Upper lobe of left lung (tissue), 6 donors: ENCODE measurements around the gene AKR1C4. TPM values are rescaled to one million over a fixed set of nuclear protein-coding genes. Genes with fewer than 3 reads are reported as not detected.

Experiments
- ATAC-seq, 2 donors: fragments of 200-7000 bp; cut with Tn5 transposase; one replicate each; pipeline ENCODE4 v1.9.1; 2022; ENCODE audit warnings: mild to moderate bottlenecking in 2 of 2, moderate library complexity in 2 of 2; ENCODE audit not compliant: low FRiP score in 2 of 2
- DNase-seq, 2 donors: peaks; one replicate each; pipeline ENCODE4 v3.0.0-alpha.2; 2019 to 2020
- H3K27ac ChIP-seq, 4 donors: fragments of 200-600 bp; sonication (generic); one replicate each; pipeline ENCODE4 v1.5.1; 2016 to 2019
- H3K27me3 ChIP-seq, 4 donors: fragments of 200-600 bp; sonication (generic); one replicate each; pipeline ENCODE4 v1.5.1; 2017 to 2019
- H3K36me3 ChIP-seq, 4 donors: fragments of 200-600 bp; sonication (generic); one replicate each; pipeline ENCODE4 v1.5.1; 2016 to 2019
- H3K4me1 ChIP-seq, 4 donors: fragments of 200-600 bp; sonication (generic); one replicate each; pipeline ENCODE4 v1.5.1; 2018 to 2019
- H3K4me3 ChIP-seq, 4 donors: fragments of 200-600 bp; sonication (generic); one replicate each; pipeline ENCODE4 v1.5.1; 2017 to 2019; ENCODE audit warnings: mild to moderate bottlenecking in 2 of 4, moderate library complexity in 1 of 4
- H3K9me3 ChIP-seq, 4 donors: fragments of 200-600 bp; sonication (generic); one replicate each; pipeline ENCODE4 v1.5.1; 2018 to 2019
- CTCF ChIP-seq, 6 experiments: fragments of 450-650 bp in 4 of 6; fragments of 200-600 bp in 2 of 6; sonication (generic) in 2 of 6; IDR thresholded peaks; one replicate each; pipeline ENCODE4 v1.5.1; 2016 to 2019; ENCODE audit warnings: antibody characterized with exemption in 6 of 6
- EP300 ChIP-seq, 4 donors: sonication (generic); formaldehyde crosslinking; IDR thresholded peaks; one replicate each; pipeline ENCODE4 v1.5.1; 2017; ENCODE audit warnings: antibody characterized with exemption in 4 of 4, control low read depth in 2 of 4
- POLR2A ChIP-seq, 4 donors: fragments of 450-650 bp; IDR thresholded peaks; one replicate each; pipeline ENCODE4 v1.5.1; 2016 to 2017; ENCODE audit warnings: antibody characterized with exemption in 4 of 4, mild to moderate bottlenecking in 2 of 4
- POLR2AphosphoS5 ChIP-seq, 2 donors: sonication (generic); formaldehyde crosslinking; IDR thresholded peaks; one replicate each; pipeline ENCODE4 v1.5.1; 2017; ENCODE audit warnings: antibody characterized with exemption in 2 of 2
- WGBS, 2 donors: methylation state at CpG; one replicate each; pipeline ENCODE4 v1.1.5; 2017 to 2018; 5-methylcytosine and 5-hydroxymethylcytosine counted together
- total RNA-seq, 6 donors: library from RNA; depleted of rRNA in 4 of 6; stranded (reverse); fragments of >200 nt in 4 of 6; gene quantifications; one replicate each; pipeline versions ENCODE4 v1.1.0 to v1.2.1, GENCODE V29; 2016 to 2021
- donor health status: DM: no; HTN: no; CAD: no; lungs with moderate emphysema.
- donor health status: DM: no; HTN: yes; CAD: no; lungs with severe emphysema.

AKR1C4 gene
- not detected for total RNA-seq

GRCh38 chr10:5196702-5197113 is at the start of gene AKR1C4:
Gene AKR1C4, plus strand, starts transcription at chr10:5196837. Its CDS starts 31 bp downstream, at chr10:5196868.
- Histone ChIP-seq H3K27ac (no peak within 1 kb of the TSS), H3K9me3 (no peaks in the 10 kb centered on the region), H3K4me1 (no peaks in the 10 kb centered on the region), H3K27me3 (no peaks in the 10 kb centered on the region), H3K36me3 (no peaks in the 10 kb centered on the region), H3K4me3 (no peak within 1 kb of the TSS)
- no peak for ATAC-seq
- TF ChIP-seq POLR2A (IDR thresholded peaks at IDR 0.05) (no peak), CTCF (IDR thresholded peaks at IDR 0.05) (no peak), EP300 (IDR thresholded peaks at IDR 0.05) (no peak), POLR2AphosphoS5 (IDR thresholded peaks at IDR 0.05) (no peak)
- no peak for DNase-seq
- 82 to 89% methylated on average over 4 of the region's 4 CpGs for WGBS, 2 donors

- H3K4me3 ChIP-seq = no peak overlapping the region
- H3K4me1 ChIP-seq = no peaks in the 10 kb centered on the region
- ATAC-seq = no peak
- no peaks in the 10 kb centered on the region for H3K36me3 ChIP-seq
- peaks cover 0 to 4% (median 2%) of the 10 kb centered on the region in 4 donors for H3K9me3 ChIP-seq
- no peak overlapping the region for H3K27ac ChIP-seq
- no peaks in the 10 kb centered on the region for H3K27me3 ChIP-seq
- TF ChIP-seq CTCF (IDR thresholded peaks at IDR 0.05) = no peak
- no peak for TF ChIP-seq POLR2AphosphoS5 (IDR thresholded peaks at IDR 0.05)
- TF ChIP-seq POLR2A (IDR thresholded peaks at IDR 0.05) = no peak
- TF ChIP-seq EP300 (IDR thresholded peaks at IDR 0.05) = no peak
- no peak for DNase-seq
- 82 to 95% methylated on average over 5 of the region's 5 CpGs for WGBS, 2 donors
Observed at GRCh38 chr10:5146920-5147254, 49.8 kb upstream of the AKR1C4 start.

- TF ChIP-seq CTCF (IDR thresholded peaks at IDR 0.05) = no peak
- no peak for TF ChIP-seq POLR2AphosphoS5 (IDR thresholded peaks at IDR 0.05)
- no peak for TF ChIP-seq POLR2A (IDR thresholded peaks at IDR 0.05)
- no peak for TF ChIP-seq EP300 (IDR thresholded peaks at IDR 0.05)
- no peak overlapping the region for H3K27ac ChIP-seq
- peaks cover 0 to 4% (median 2%) of the 10 kb centered on the region in 4 donors for H3K9me3 ChIP-seq
- DNase-seq (no peak), ATAC-seq (no peak)
- 60 to 76% methylated on average over 4 to 5 of the region's 5 CpGs for WGBS, 2 donors
- H3K27me3 ChIP-seq = no peaks in the 10 kb centered on the region
- no peaks in the 10 kb centered on the region for H3K36me3 ChIP-seq
- H3K4me3 ChIP-seq = no peak overlapping the region
- no peaks in the 10 kb centered on the region for H3K4me1 ChIP-seq
Observed at GRCh38 chr10:5147255-5147980, 49.2 kb upstream of the AKR1C4 start.

GRCh38 chr10:5147981-5148677 is 48.5 kb upstream of the AKR1C4 start:
- H3K4me3 ChIP-seq = no peak overlapping the region
- no peaks in the 10 kb centered on the region for H3K4me1 ChIP-seq
- 56 to 60% methylated on average over 3 of the region's 3 CpGs for WGBS, 2 donors
- H3K9me3 ChIP-seq = peaks cover 0 to 4% (median 2%) of the 10 kb centered on the region in 4 donors
- ATAC-seq = no peak
- no peak for TF ChIP-seq POLR2A (IDR thresholded peaks at IDR 0.05)
- TF ChIP-seq EP300 (IDR thresholded peaks at IDR 0.05) = no peak
- no peak for TF ChIP-seq CTCF (IDR thresholded peaks at IDR 0.05)
- TF ChIP-seq POLR2AphosphoS5 (IDR thresholded peaks at IDR 0.05) = no peak
- no peak for DNase-seq
- H3K27ac ChIP-seq = no peak overlapping the region
- H3K27me3 ChIP-seq = no peaks in the 10 kb centered on the region
- no peaks in the 10 kb centered on the region for H3K36me3 ChIP-seq
